Measurements from ENCODE around the gene LDB1. TPM values are rescaled to one million over a fixed set of nuclear protein-coding genes. Genes with fewer than 3 reads are reported as not detected.

Gene LDB1
- polyA plus RNA-seq, 4 donors, result 108 to 149 (median 124) TPM

- DNase-seq (ENCODE audit: low read depth in 4 of 4, low spot score in 2 of 4), result peak in 1 of 4 donors; percentile 88
Measured at GRCh38 chr10:102114861-102115618, 5.1 kb downstream of the LDB1 start.

DNA sequence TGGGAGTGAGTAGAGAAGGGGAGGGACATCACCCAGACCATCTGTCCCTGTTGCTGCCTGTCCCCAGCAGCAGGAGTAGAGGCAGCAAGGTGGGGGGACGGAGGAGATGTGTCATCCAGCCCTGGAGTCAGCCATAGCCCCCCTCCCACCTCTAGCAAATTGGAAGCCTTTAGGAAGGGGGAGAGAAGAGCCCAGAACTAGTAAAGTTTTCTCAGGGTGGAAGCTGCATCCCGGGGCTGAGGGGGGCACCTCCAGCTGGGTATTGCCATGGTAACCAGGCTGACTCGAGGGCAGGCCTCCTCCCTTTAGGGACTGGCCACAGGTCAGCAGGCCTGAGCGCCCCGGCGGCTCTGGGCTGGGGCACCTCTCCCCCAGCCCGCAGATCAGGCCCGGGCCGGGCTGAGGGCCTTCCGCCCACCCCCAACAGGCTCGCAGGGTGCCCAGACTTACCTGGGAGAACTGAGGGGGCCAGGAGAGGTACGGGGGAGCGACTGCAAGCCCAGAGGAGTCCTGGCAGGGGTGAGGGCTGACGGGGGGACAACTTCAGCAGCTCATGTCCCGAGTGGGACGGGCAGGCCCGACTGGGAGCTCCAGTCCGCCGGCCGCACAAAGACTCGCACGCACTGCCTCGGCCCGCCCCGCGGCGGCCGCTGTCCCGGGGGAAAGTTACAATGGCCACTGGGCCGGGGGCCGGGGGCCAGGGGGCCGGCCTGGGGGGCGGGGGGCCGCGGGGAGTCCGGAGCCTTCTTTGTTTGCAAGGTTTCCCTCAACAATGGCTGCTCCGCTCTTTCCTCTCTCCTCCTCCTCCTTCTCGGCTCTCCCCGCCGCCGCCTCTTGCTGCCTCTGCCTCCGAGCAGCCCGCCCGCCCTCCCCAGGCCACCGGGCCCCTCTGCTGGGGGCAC is 6.0 kb downstream of the LDB1 start:
- DNase-seq (ENCODE audit: low read depth in 4 of 4, low spot score in 2 of 4), result no peak

DNA sequence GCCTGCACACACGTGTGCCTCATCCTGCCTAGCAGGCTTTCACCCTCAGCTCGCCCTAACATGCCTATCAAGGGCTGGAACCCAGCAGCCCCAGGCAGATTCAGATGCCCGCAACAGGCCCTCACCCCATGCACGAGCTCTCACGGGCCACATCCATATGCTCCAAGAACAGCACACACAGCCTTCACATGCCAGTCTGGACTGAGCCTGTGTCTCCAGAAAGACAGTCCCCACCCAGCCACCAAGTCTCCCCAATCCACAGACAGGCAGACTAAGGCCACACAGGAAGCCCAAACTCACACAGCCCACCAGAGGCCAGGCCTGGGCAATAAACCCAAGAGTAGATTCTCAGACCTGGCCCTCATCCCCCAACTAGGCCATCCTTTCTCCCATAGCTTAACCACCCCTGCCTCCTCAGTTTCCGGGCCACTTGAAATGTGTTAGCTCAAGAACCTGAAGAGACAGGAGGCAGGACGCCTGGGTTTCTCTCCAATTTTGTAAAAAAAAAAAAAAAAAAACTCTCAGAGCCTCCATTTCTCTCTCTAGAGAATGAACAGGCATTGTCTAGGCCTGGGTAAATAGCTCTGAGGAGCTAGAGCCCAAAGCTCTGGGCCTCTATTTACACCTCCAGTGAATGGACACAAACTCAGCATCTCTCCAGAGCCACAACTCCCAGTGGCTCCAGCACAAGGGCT is 6.8 kb downstream of the LDB1 start:
- no peak for DNase-seq (ENCODE audit: low read depth in 4 of 4, low spot score in 2 of 4)

GRCh38 chr10:102112210-102112817 is 7.9 kb downstream of the LDB1 start:
- no peak for DNase-seq (ENCODE audit: low read depth in 4 of 4, low spot score in 2 of 4)

GRCh38 chr10:102111276-102111675 is 8.9 kb downstream of the LDB1 start:
- DNase-seq (ENCODE audit: low read depth in 4 of 4, low spot score in 2 of 4), result no peak

DNA sequence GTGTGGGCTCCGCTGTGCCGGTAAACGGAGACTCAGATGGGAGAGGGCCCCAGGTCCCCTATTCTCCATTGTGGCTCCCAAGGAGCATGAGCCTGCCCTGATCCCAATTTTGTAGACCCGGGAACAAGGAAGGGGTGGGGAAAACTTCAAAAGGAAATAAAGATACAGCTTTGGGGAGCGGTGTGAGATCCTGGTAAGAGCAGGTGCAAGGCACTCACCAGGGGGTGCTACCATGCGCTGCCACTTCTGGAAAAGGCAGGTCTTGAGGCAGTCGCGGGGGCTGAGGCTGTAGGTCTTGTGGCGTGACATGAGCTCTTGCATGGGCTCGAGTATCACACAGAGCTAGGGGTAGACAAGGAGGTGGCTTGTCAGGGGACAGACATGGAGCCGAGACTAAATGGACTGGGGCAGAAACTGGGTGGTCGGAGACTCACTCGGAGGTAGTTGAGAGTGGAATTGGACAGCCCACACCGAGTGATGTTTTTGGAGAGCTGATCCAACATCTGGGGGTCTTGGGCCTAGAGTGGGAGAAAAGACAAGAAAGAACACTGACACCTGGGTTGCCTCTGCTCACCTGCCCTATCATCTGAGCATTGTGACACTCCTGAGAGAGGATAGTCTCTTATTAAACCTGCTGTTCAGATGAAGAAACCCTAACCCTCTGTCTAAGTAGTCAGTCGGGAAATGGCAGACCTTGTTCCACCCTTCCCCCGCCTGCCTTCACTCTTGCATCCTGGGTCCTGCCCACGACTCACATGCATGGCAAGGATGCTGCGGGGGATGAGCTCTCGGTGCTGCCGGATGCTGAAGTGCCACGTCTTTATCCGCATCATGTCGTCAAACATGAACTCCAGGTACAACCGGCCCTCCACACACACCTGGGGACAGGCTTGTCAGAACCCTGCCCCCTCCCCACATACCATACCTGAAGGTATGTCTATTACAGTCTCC is 10.7 kb downstream of the LDB1 start:
- DNase-seq (ENCODE audit: low read depth in 4 of 4, low spot score in 2 of 4), result no peak

GRCh38 chr10:102106998-102107397 is 13.2 kb downstream of the LDB1 start:
- DNase-seq (ENCODE audit: low read depth in 4 of 4, low spot score in 2 of 4), result no peak

DNA sequence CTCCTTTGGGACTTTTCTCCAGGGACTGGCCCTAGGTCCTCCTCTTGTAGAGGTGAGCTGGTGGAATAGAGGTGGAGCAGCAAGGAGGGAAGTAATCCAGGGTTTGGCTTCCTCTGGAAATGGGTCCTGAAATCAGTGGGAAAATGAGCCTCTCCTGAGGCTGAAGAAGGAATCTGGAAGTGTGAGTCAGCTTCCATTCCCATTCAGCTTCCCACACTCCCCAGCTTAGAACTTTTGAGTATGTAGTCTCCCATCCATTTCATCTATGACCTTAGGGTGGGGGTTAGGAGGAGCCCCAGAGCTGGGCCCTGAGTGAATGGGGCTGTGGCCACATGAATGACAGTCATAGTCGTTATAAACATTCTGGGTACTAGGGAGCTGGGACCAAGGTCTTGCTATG is 17.7 kb downstream of the LDB1 start:
- DNase-seq (ENCODE audit: low read depth in 4 of 4, low spot score in 2 of 4), result no peak

DNA sequence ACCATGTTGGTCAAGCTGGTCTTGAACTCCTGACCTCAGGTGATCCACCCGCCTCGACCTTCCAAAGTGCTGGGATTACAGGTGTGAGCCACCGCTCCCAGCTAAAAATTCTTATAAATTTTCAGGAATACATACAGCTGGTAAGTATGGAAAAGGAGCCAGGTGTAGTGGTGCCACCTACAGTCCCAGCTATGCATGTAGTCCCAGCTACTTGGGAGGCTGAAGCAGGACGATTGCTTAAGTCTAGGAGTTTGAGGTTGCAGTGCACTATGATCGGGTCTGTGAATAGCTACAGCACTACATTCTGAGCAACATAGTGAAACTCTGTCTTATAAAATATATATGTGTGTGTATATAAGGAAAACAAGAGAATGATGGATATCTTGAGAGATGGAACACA is 19.0 kb downstream of the LDB1 start:
- no peak for DNase-seq (ENCODE audit: low read depth in 4 of 4, low spot score in 2 of 4)

- DNase-seq (ENCODE audit: low read depth in 4 of 4, low spot score in 2 of 4), result no peak
Measured at GRCh38 chr10:102096449-102096848, 23.7 kb downstream of the LDB1 start.

- no peak for DNase-seq (ENCODE audit: low read depth in 4 of 4, low spot score in 2 of 4)
Measured at GRCh38 chr10:102090772-102091171, 29.4 kb downstream of the LDB1 start.

GRCh38 chr10:102086196-102086595 is 34.0 kb downstream of the LDB1 start:
- no peak for DNase-seq (ENCODE audit: low read depth in 4 of 4, low spot score in 2 of 4)

- no peak for DNase-seq (ENCODE audit: low read depth in 4 of 4, low spot score in 2 of 4)
Measured at GRCh38 chr10:102085336-102085735, 34.8 kb downstream of the LDB1 start.

DNA sequence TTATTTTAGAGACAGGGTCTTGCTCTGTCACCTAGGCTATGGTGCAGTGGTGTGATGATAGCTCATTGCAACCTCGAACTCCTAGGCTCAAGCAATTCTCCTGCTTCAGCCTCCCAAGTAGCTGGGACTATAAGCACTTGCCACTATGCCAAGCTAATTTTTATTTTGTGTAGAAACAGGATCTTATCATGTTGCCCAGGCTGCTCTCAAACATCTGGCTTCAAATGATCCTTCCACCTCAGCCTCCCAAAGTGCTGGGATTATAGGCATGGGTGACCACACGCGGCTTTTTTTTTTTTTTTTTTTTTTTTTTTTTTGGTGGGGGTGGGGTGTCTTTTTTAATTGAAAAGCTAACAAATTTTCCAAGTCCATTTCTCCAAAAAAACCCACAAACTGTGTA is 36.6 kb downstream of the LDB1 start:
- DNase-seq (ENCODE audit: low read depth in 4 of 4, low spot score in 2 of 4), result no peak

DNA sequence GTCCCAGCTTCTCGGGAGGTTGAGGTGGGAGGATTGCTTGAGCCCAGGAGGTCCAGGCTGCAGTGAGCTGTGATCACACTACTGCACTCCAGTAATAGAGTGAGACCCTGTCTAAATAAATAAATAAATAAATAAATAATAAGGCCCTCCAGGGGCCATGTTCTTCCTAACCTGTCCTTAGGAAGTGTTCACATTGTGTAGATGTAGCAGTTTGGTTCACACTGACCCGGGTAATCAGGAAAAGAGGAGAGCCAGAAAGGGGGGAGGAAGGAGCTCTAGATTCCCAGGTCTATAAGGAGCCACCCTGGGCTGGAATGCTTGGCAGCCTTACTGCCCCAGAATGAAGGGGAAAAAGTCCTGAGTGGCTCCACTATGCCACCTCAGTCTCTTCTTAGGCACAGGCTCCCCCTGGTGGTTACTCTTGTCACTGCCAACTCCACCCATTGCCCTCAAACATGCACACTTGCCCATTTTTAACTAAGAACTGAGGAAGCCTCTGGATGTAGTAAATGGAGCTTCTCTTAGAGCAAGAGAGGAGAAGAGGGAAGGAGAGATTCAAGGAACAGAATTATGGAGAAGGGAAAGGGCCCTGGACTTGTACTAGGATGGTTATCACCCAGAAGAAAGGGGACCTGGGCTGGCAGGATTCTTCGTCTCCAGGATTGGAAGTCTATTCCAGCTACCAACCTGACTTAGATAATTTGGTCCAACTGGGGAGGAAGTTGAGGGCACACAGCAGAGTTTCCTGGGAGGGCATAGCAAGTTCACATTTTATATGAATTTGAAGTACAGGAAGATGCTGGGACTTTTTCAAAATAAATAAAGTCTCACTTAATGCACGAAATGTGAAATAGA is 47.3 kb downstream of the LDB1 start:
- DNase-seq (ENCODE audit: low read depth in 4 of 4, low spot score in 2 of 4), result peak in 3 of 4 donors; percentile 43 to 52 (median 51)

GRCh38 chr10:102069071-102069470 is 51.1 kb downstream of the LDB1 start:
- no peak for DNase-seq (ENCODE audit: low read depth in 4 of 4, low spot score in 2 of 4)

- DNase-seq (ENCODE audit: low read depth in 4 of 4, low spot score in 2 of 4), result no peak
Measured at GRCh38 chr10:102068216-102068615, 52.0 kb downstream of the LDB1 start.

DNA sequence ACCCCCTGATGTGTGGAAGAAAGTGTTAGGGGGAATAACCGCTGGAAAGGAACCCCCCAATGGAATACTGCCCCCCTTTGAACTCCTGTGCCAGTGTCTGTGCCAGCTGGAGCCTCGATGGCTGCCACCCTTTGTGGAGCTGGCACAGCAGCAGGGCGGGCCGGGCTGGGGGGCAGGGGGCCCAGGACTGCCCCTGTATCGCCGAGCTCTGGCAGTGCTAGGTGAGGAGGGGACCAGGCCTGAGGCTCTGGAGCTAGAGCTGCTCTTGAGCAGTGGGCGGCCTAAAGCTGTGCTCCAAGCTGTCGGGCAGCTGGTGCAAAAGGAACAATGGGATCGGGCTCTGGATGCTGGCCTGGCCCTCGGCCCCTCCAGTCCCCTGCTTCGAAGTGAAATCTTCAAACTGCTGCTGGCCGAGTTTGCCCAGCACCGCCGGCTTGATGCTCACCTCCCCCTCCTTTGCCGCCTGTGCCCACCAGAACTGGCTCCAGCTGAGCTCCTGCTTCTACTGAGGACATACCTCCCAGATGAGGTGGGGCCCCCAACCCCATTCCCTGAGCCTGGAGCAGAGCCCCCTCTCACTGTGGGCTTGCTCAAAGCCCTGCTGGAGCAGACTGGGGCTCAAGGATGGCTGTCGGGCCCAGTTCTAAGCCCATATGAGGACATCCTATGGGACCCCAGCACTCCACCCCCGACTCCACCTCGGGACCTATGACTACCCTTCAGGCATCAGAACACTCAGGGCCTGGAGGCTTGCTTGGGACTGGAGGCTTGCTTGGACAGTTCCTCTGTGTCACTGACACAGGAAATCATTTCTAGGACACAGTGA is 52.9 kb downstream of the LDB1 start:
- DNase-seq (ENCODE audit: low read depth in 4 of 4, low spot score in 2 of 4), result no peak
